HG03575 (cell line): ENCODE measurements around the gene CAB39L.
"Not testable (repeated sequence)": the region's sequence is repeated elsewhere in the genome, so short reads cannot be mapped to it uniquely, and the experiment has no call there.

Experiments
- ATAC-seq: cut with Tn5 transposase; IDR thresholded peaks from one replicate; pipeline ENCODE4 v1.9.1; 2021; ENCODE audit not compliant: unreplicated experiment, insufficient number of reproducible peaks, low FRiP score; ENCODE audit errors: extremely low read depth

The CAB39L gene

GRCh38 chr13:49366841-49367240, 77.0 kb downstream of the CAB39L start:
- no peak for ATAC-seq

GRCh38 chr13:49357694-49358093, 86.2 kb downstream of the CAB39L start:
- ATAC-seq: no peak

GRCh38 chr13:49356223-49356622, 87.6 kb downstream of the CAB39L start:
- ATAC-seq: no peak

- no peak for ATAC-seq
Measured at GRCh38 chr13:49354719-49355118, 89.1 kb downstream of the CAB39L start.

- no peak for ATAC-seq
Measured at GRCh38 chr13:49353908-49354307, 90.0 kb downstream of the CAB39L start.

GRCh38 chr13:49351871-49352270, 92.0 kb downstream of the CAB39L start:
- no peak for ATAC-seq

GRCh38 chr13:49348751-49349150, 95.1 kb downstream of the CAB39L start:
- ATAC-seq: no peak

- no peak for ATAC-seq
Measured at GRCh38 chr13:49347650-49348385, 96.0 kb downstream of the CAB39L start.

GRCh38 chr13:49346460-49346859, 97.4 kb downstream of the CAB39L start:
- ATAC-seq: no peak

GRCh38 chr13:49343731-49344130, 100.1 kb downstream of the CAB39L start:
- ATAC-seq: no peak

- ATAC-seq: no peak
Measured at GRCh38 chr13:49343255-49343654, 100.6 kb downstream of the CAB39L start.

- no peak for ATAC-seq
Measured at GRCh38 chr13:49342454-49342853, 101.4 kb downstream of the CAB39L start.

GRCh38 chr13:49341941-49342340, 101.9 kb downstream of the CAB39L start:
- no peak for ATAC-seq

- no peak for ATAC-seq
Measured at GRCh38 chr13:49341517-49341916, 102.3 kb downstream of the CAB39L start.

GRCh38 chr13:49340161-49340560, 103.7 kb downstream of the CAB39L start:
- ATAC-seq: no peak

- no peak for ATAC-seq
Measured at GRCh38 chr13:49336655-49337054, 107.2 kb downstream of the CAB39L start.

GRCh38 chr13:49330546-49330864, 113.4 kb downstream of the CAB39L start:
- ATAC-seq: no peak

GRCh38 chr13:49329831-49330545, 113.9 kb downstream of the CAB39L start:
- no peak for ATAC-seq

- ATAC-seq: not testable (repeated sequence)
Measured at GRCh38 chr13:49327145-49327544, 116.7 kb downstream of the CAB39L start.

- ATAC-seq: no peak
Measured at GRCh38 chr13:49326222-49326917, 117.5 kb downstream of the CAB39L start.
